ENCODE results near the gene STON1. TPM values are rescaled to one million over a fixed set of nuclear protein-coding genes. Genes with fewer than 3 reads are reported as not detected.
A peak's percentile ranks its signal among the peaks of the same experiment; 100 is the strongest.
"Not testable (repeated sequence)": the region's sequence is repeated elsewhere in the genome, so short reads cannot be mapped to it uniquely, and the experiment has no call there.

Gene STON1
- total RNA-seq, 1 donor from 2014 or later = 35.2 TPM

DNA sequence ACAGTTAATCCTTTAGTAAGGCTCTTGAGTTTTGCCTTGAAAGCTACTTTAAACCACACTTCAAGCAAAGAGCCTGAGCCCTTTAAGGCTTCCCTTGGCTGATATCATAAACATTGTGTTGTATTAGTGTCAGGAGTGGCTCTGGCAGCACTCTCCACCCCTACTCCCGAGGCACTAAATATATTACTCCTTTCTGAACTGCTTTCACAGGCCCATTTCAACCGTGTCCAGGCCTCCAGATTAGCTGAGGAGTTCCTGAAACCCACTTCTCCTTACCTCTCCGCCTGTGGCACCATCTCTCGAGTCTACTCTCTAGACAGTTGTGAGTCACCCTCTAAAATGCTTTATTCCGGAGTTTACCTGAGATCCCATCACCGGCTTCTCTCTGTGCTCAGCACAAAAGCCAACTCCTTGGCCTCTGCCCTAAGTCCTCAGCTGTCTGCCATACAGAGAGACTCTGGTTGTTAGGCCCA is 14.4 kb upstream of the STON1 start:
- Histone ChIP-seq H3K27ac (peak overlapping the region; percentile 67), H3K9me3 (no peaks in the 10 kb centered on the region), H3K4me3 (no peak overlapping the region), H3K36me3 (peaks cover 89% of the 10 kb centered on the region), H3K27me3 (no peaks in the 10 kb centered on the region), H3K4me1 (peaks cover 20% of the 10 kb centered on the region)
- intact Hi-C loops (cut with DNase I) = no loop called here
- ATAC-seq = peak; percentile 85
- TF ChIP-seq, protein P1, sequence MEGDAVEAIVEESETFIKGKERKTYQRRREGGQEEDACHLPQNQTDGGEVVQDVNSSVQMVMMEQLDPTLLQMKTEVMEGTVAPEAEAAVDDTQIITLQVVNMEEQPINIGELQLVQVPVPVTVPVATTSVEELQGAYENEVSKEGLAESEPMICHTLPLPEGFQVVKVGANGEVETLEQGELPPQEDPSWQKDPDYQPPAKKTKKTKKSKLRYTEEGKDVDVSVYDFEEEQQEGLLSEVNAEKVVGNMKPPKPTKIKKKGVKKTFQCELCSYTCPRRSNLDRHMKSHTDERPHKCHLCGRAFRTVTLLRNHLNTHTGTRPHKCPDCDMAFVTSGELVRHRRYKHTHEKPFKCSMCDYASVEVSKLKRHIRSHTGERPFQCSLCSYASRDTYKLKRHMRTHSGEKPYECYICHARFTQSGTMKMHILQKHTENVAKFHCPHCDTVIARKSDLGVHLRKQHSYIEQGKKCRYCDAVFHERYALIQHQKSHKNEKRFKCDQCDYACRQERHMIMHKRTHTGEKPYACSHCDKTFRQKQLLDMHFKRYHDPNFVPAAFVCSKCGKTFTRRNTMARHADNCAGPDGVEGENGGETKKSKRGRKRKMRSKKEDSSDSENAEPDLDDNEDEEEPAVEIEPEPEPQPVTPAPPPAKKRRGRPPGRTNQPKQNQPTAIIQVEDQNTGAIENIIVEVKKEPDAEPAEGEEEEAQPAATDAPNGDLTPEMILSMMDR (IDR thresholded peaks at IDR 0.05) = no peak
- no peak for DNase-seq

DNA sequence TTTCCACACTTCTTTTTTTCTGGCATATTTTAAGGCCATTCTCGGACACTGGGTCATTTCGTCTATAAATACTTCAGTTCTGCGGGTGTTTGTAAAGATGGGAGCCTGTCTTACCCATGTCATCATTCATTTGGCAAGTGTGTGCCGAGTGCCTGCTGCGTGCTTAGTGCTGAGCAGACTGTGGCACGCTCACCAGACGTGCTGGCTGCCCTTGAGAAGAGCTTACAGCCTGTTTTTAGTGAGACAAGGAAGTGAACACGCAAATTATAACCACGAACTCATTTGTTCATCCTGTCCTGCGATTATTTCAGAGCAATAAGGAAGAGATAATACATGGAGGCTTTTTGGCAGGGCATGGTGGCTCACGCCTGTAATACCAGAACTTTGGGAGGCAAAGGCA is 10.4 kb upstream of the STON1 start:
- intact Hi-C loops (cut with DNase I) = no loop called here
- DNase-seq (no peak), ATAC-seq (no peak)
- H3K4me3 ChIP-seq = no peak overlapping the region
- no peaks in the 10 kb centered on the region for H3K27me3 ChIP-seq
- no peaks in the 10 kb centered on the region for H3K9me3 ChIP-seq
- H3K4me1 ChIP-seq = peaks cover 11% of the 10 kb centered on the region
- H3K36me3 ChIP-seq = peaks cover 63% of the 10 kb centered on the region
- no peak overlapping the region for H3K27ac ChIP-seq
- TF ChIP-seq, protein P1 (IDR thresholded peaks at IDR 0.05) = no peak

DNA sequence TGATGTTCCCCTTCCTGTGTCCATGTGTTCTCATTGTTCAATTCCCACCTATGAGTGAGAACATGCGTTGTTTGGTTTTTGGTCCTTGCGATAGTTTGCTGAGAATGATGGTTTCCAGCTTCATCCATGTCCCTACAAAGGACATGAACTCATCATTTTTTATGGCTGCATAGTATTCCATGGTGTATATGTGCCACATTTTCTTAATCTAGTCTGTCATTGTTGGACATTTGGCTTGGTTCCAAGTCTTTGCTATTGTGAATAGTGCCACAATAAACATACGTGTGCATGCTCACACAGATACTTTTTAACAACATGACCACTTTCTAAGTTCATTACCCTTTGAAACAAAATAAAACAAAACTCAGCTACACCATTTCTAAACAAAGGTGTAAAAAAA is 5.2 kb upstream of the STON1 start:
- H3K4me1 ChIP-seq; H3K9me3 ChIP-seq; H3K4me3 ChIP-seq; H3K27me3 ChIP-seq; ATAC-seq; intact Hi-C loops (cut with DNase I); H3K27ac ChIP-seq; DNase-seq: not testable (repeated sequence)
- H3K36me3 ChIP-seq = peaks cover 15% of the 10 kb centered on the region

DNA sequence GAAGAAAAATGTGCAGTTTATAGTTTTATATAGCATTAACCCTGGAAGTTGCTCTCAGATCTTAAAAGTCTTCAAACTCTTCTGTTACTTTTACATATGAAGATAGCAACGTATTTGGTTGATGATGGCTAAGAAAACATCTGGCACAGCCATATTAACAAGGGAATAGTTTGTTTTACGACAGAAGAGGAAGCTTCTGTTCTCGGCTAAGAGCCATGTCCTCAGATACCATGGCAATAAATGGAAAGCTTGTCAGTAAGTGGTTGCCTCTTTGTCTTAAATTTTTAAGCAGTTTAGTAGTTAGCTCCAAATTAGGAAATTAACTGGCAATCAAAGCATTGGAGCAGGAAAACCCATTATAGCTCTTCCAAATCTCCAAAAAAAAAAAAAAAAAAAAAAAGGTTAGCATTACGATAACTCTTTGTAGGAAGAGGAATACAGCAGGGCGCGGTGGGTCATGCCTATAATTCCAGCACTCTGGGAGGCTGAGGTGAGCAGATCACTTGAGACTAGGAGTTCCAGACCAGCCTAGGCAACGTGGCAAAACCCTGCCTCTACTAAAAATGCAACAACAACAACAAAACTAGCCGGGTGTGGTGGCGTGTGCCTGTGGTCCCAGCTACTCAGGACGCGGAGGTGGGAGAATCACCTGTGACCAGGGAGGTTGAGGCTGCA is 4.5 kb upstream of the STON1 start:
- peaks cover 9% of the 10 kb centered on the region for H3K36me3 ChIP-seq
- no peaks in the 10 kb centered on the region for H3K9me3 ChIP-seq
- peaks cover 5% of the 10 kb centered on the region for H3K4me1 ChIP-seq
- intact Hi-C loops (cut with DNase I) = no loop called here
- H3K27me3 ChIP-seq = no peaks in the 10 kb centered on the region
- peak overlapping the region; percentile 48 for H3K27ac ChIP-seq
- no peak overlapping the region for H3K4me3 ChIP-seq
- ATAC-seq (no peak), DNase-seq (no peak)
- TF ChIP-seq, protein P1 (IDR thresholded peaks at IDR 0.05) = no peak

DNA sequence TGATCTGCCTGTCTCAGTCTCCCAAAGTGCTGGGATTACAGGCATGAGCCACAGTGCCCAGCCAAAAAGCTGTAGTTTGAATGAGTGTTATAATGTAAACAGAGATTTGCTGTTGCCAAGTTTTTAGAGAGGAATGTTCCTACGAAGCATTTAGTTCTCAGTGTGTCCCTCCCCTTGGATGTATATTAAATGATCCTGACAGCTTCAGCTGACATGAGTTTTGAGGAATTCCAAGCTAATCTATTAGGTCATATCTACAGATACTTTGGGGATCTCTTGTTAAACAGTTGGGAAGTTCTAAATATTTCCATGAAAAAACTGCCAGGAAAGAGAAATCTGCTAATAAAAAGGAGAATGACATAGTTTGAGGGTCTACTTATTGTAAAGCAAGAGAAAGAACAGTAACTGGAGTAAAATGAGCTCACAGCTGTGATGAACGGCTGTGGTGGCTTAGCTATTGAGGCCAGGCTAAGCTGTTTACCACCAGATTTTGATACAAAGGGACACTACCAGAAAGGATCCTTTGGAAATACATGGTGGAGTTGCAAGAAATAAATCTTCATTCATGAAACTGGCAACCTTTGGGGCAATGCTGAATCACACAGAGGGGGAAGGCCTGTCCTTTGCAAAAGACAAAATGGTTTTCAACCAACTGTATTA is 2.6 kb upstream of the STON1 start:
- DNase-seq (no peak), ATAC-seq (no peak)
- intact Hi-C loops (cut with DNase I) = no loop called here
- H3K36me3 ChIP-seq = no peaks in the 10 kb centered on the region
- H3K9me3 ChIP-seq = no peaks in the 10 kb centered on the region
- no peaks in the 10 kb centered on the region for H3K27me3 ChIP-seq
- no peak overlapping the region for H3K4me3 ChIP-seq
- no peak overlapping the region for H3K27ac ChIP-seq
- peaks cover 6% of the 10 kb centered on the region for H3K4me1 ChIP-seq
- TF ChIP-seq, protein P1 (IDR thresholded peaks at IDR 0.05) = no peak

DNA sequence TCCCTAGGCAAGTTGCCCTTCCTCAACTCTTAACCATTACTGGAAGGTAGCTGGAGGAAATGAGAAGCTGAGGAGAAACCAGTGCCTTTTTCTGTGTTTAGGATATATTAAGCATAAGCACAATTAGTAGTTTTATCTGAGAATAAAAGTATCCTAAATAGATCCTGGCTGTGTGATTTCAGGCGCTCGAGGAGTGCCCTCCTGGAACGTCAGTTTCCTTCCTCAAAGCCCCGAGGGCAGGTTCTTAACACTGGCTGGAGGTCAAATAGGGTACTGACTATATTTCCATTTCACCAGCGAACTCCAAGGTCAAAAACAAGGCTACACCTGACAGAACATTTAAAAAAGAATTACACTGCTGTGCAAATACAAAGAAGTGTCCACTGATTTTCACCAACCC is 1.5 kb upstream of the STON1 start:
- no peak overlapping the region for H3K4me3 ChIP-seq
- DNase-seq (no peak), ATAC-seq (no peak)
- no peaks in the 10 kb centered on the region for H3K27me3 ChIP-seq
- H3K9me3 ChIP-seq = no peaks in the 10 kb centered on the region
- H3K4me1 ChIP-seq = peaks cover 12% of the 10 kb centered on the region
- intact Hi-C loops (cut with DNase I) = no loop called here
- no peak overlapping the region for H3K27ac ChIP-seq
- H3K36me3 ChIP-seq = no peaks in the 10 kb centered on the region
- TF ChIP-seq, protein P1 (IDR thresholded peaks at IDR 0.05) = no peak
